ENCODE data around the gene DYRK1A. TPM values are rescaled to one million over a fixed set of nuclear protein-coding genes. Genes with fewer than 3 reads are reported as not detected.

The DYRK1A gene
- polyA plus RNA-seq, 10 donors, result 44.9 to 70.5 (median 54.9) TPM

DNA sequence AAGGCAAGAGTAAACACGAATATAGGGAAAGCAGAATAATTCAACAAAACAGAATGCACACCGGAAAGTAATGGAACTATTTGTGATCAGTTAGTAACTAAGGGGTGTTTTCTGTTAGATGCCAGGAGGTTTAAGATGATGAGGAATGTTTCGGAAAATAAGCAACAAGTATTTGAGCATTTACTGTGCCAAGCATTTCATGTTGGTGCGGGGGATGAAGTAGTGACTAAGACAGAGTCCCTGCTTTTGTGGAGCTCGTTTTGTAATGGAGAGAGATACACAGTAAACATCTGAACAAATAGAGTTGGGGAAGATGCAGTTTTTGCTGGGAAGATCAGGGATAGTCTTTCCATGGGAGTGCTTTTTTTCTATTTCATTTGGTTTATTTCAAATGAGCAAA lies 78.7 kb downstream of the DYRK1A start:
- no peak for DNase-seq

DNA sequence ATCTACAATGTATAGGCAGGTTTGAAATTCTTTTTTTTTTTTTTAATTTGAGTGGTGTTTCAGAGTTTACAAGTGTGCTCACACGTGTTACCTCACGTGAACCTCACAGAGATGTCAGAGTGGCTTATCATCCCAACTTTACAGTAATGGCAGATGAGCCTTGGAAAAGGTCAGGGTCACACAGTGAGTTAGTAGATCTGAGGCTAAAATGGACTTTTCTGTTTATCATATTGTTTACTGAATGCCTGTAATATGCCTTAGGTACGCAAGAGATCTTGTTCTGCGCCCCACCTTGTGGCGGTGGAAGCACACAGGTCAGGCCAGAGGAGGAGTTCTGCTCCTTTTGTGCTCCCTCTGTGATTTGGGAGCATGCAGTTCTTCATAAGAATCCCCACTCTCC lies 80.0 kb downstream of the DYRK1A start:
- DNase-seq, result no peak

DNA sequence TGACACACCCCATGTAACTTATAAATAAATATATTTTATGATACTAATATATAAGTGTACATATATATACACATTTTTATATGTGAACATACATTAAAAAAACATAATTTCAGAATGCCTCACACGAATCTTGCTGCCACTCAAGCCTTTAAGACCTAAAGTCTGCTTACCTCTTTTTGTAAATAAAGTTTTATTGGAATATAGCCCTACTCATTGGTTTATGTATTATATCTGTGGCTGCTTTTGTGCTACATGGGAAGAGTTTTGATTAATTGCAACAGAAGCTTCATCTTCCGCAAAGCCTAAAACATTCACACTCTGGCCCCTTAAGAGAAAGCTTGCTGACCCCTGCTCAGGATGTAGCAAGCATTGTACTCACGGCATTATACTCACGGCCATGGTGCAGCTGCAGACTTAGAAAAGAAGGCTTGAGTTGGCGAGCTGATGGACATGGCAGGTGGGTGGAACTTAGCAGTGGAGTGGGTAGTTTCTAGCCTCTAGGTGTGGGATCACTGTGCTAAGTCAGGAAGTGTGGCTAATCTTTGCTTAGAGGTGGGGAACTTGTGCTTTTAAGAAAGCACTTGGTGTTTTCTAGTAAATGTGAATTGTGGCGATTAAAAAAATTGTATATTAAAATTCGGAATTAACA lies 80.8 kb downstream of the DYRK1A start:
- DNase-seq, result no peak

DNA sequence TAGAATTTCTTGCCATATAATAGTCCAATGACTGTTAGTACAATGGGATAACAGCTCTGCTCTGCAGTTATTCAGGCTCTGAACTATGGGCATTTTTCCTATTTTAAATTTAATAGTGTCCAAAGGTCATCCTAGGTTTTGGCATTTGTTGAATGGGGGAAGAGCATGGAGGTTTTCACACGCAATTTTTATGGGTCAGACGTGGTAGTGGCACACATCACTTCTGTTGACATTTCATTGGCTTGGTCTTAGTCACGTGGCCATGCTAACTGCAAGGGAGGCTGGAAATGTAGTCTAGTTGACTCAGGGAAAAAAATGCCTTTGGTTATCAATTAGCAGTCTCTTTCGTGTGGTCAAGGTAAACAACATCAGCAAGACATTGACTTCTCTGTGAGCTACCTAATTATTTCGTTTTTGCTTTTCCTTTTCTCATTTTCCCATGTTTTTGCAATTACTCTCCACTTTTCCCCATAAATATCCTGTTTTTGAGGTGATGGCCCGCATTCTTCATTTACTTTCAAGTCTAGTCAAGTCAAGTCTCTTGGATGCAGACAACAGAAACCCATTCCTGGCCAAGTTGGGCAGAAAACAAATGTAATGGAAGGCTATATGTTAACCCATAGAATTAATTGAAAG lies 82.8 kb downstream of the DYRK1A start:
- DNase-seq, result no peak

DNA sequence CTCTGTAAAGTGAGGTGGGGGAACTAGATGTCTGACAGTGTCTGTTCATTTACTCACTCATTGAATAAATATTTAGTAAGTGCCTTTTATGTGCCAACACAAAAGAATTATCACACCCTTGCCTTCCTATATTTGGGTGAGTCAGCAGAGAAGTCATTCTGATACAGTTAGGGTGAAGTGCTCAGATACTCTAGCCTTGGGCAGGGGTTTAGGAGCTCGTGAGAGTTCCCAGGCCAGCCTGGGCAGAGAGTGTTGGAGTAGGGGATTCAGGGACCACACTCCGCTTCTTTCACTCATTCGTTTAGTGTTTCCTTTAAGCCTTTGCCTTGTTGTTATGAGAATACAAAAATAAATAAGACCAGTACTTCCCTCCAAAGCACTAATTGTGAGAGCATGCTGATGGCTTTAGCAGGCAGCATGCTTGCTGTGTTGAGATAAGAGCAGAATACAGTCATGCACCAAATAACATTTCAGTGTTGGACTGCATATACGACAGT lies 83.9 kb downstream of the DYRK1A start:
- DNase-seq, result no peak

DNA sequence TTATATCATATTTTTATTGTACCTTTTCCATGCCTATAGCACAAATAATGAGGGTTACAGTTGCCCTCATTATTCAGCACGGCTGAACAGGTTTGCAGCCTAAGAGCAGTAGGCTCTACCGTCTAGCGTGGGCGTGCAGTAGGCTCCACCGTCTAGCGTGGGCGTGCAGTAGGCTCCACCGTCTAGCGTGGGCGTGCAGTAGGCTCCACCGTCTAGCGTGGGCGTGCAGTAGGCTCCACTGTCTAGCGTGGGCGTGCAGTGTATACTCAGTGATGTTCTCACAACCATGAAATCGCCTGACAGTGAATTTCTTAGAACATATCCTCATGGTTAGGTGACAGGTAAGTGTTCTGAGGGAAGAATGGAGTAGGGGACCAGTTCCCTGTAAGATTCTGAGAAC lies 84.9 kb downstream of the DYRK1A start:
- no peak for DNase-seq

DNA sequence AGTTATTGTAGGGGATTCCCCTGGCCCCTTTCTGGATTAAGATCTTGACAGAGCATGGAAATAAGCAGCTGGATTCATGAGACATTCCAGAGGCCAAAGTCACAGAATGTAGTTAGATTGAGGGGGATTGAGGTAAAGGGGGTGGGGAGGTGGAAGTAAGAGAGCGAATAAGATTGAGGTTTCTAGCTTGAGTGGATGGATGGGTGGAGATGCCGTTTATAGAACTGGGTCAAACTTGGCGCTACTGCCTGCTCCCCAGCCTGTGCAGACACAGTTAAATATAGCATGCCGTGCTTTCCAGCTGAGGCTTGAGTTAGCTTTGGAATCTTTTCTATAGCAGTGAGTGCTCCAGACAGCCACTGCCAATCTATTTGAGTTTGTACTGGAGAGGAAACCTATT lies 85.7 kb downstream of the DYRK1A start:
- peak; percentile 68 to 90 (median 80) for DNase-seq

DNA sequence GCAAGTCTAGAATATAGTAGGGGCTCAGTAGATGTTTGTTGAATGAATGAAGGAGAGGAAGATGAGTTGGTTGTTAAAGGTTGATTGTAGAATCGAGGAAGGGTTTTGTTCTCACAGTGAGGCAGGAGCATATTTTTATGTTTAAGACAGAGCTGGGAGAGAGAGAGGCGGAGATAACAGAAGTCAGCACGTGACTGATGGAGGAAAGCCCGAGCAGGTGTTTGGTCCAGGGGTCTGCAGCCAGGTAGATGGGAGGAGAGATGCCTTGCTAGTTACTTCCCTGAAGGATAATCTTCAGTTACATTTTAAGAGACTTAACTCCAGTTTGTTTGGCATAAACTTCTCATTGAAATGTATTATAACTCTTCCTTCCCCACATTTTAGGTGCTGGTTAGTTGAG lies 86.8 kb downstream of the DYRK1A start:
- no peak for DNase-seq

DNA sequence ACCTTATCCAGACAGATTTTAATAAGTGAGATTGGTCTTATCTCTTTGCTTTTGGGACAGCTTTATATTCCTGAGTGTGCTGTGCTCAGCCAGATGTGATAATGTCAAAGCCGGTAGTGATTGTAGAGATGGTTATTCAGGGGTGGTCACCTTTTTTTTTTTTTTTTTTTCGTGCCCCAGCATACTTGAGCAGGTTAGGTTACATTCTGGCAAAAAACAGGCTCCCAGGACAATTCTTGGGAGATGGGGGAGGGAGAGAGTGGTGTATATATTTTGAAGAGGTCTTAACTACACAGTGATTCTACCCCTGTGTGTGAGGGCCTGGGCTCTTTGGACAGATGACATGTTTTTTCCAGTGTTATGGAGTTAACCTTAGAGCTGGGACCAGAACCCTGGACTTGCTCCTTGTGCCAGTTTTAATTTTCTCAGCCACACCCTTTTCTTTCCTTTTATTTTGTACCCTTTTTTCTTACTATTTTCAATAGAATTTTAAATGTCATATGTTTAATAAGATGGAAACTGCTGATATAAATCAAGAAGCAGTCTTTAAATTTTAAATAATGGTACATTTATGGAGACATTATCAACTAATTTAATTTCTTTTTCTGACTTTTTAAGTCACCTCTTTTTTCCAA lies 88.4 kb downstream of the DYRK1A start:
- DNase-seq, result no peak

DNA sequence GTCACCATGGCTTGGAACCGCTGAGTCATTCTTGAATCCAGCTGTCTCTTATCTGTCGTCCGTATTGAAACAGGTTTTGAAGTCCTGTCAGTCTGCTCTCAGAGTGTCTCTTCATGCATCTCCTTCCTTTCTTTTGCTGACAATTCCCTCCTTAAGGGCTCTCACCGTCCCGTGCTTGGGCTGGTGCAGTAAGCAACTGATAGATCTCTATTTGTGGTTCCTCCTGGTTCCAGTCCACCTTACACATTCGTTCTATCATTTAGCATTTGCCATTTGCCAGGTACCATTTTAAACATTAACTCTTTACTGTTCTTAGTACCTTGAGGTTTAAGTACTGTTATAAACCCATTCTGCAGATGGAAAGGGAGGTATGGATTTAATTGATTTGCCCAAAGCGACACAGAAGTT lies 88.9 kb downstream of the DYRK1A start:
- no peak for DNase-seq

DNA sequence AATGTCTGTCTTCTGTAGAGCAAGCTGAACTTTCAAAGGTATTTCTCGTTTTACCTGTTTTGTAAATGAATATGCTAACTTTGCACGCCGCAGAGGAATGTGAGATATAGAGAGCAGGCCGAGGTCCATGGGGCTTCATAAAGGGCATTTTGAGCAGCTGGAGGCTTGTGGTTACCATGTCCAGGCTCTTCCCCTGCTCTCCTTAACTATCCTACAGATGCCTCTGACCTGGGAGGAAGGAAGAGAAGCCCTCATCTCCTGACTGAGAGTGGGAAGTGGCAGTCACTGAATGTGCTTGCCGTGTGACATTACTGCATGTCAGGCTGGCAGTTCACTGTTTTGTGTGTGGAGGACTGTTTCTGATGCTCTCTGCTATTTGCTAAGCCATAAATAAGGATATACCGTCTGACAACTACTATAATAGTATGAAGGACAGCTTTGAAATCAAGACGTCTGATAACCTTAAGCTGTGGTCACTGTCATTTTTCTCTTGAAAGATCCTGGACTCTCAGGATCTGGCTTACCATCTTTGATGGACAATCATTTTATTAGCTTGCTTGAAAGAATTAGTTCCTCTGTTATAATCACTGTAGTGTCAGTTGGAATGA lies 92.2 kb downstream of the DYRK1A start:
- no peak for DNase-seq

DNA sequence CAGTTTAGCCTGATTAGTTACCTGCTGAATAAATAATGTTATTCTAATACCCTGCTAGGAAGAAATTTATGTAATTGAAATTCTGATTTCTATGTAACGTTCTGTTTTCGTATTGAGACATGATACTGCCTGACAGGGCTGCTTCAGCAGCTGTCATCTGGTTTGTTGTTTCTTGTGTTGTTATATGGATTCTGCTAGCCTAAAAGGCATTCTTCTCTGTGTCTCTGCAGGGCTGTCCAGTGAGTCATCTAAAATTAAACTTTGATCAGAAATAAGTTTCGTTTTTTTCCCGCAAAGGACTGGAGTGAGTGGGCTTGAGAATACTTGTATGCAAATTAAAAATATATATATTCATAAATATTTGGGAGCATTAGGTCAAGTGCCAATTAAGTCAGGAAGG lies 93.0 kb downstream of the DYRK1A start:
- no peak for DNase-seq

DNA sequence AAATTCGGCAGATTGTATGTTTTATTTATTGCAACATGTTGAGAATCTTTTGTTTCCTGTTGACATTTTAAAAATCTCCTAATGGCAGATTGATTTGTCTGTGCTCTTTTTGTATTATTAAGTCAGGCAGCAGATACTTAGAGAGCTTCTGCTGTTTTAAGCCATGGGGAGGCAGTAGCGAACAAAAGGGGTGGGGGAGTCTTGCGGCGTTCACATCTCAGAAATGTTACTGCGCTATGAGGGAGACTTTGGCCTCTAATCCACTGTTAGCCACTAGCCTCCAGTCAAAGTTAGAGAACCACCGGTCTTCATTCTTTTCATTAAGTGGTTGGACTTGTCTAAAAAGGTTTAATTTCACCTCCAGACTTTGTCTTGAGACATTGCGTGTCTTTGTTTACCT lies 93.6 kb downstream of the DYRK1A start:
- DNase-seq, result no peak

DNA sequence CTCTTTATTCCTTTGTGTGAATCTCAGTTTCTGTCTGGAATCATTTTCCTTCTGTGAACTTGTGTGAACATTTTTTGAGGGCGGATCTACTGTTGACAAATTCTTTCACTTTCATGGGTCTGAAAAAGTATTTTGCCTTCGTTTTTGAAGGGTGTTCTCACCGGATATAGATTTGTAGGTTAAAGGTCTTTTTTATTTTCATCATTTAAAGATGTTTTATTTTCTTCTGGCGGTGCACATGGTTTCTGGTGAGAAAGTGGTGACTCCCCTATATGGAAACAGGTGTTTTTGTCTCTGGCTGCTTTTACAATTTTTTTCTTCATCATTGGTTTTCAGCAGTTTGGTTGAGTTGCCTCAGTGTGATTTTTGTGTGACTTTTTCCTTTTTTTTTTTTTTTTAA lies 94.9 kb downstream of the DYRK1A start:
- DNase-seq, result no peak

DNA sequence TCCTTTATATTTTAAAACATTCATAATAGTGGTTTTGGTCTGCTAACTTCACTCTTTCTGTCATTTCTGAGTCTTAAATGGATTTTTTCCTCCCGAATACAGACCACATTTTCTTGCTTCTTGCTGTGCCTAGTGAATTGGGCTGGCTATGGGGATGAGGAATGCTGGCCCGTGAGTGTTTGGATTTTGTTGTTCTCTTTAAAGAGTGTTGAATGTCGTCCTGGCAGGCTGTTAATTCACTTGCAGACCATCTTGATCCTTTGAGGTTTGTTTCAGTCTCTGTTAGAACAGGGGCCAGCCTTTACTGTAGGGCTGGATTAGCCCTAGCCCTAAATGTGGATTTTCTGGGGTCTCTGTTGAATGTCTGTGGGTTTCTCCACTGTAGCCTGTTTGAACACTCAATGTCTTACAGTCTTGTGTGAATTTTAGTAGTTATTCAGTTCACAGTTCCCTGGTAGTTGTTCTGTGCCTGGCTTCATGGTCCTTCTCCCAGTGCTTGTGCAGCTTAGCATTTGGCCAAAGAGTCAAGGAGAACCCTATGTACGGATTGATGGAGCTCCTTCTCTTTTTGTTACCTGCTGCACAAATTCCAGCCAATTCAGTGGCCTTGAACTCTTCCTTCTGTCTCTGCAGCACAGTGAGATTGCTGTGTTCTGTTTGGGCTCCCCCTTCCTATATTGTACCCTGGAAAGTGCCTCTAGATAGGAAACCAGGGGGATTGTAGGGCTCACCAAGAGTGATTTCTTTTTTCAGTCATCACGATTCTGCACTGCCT lies 95.7 kb downstream of the DYRK1A start:
- DNase-seq, result no peak

DNA sequence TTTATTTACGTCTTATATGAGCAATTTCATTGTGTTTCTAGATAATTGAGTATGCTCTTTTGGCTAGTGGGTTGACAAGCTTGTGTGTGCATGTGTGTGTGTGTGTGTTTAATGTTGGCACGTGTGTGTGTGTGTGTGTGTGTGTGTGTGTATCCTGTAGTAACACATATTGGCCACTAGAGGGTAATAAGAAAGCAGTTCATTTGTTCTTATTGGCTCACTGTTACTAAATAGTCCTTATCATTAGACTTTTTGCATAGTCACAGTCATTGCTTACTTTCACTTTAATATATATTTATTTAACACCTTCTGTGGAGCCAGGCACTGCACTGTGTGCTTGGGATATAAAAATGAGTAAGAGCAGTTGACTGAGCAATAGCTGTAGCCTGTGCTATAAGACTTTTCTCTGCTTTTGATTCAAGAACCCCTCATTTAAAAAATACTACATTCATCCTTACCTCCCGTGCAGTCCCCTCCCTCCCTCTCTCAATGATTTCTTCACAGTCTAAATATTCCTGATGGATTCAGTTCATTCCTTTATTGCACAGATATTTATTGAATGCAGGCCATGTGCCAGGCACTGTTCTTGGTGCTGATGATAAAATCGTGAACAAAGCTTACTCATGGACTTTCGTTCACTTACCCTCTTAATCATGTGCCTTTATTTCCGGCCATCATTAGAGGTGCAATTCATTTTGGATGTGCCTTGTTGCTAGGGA lies 96.7 kb downstream of the DYRK1A start:
- peak in 1 of 3 donors; percentile 56 for DNase-seq

DNA sequence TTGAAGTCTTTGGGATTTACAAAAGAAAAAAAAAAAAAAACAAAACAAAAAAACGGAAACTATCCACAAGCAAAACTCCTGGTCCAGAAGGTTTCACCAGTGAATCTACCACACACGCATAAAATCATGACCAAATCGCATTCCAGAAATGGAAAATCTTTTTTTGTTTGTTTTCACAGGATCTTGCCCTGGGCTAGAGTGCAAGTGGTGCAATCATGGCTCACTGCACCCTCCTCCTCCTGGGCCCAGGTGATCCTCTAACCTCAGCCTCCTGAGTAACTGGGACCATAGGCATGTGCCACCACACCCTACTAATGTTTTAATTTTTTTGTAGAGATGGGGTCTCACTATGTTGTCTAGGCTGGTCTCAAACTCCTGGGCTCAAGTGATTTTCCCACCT lies 100.5 kb downstream of the DYRK1A start:
- DNase-seq, result no peak

DNA sequence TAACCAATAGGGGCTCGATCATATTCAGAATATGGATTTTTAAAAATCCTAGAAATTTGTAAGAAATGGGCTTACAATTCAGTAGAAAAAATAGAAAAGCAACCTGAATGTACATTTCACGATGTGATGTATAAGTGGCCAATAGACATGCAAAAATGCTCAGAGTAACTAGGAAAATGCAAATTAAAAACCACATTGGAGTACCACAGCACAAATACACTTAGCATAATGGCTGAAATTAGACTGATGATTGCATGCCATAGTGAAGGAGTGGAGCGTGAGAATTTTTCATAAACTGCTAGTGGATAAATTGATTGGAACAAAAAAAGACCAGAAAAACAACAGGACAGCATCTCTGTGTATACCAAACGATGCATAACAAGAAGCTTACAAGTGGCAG lies 102.3 kb downstream of the DYRK1A start:
- DNase-seq, result no peak

DNA sequence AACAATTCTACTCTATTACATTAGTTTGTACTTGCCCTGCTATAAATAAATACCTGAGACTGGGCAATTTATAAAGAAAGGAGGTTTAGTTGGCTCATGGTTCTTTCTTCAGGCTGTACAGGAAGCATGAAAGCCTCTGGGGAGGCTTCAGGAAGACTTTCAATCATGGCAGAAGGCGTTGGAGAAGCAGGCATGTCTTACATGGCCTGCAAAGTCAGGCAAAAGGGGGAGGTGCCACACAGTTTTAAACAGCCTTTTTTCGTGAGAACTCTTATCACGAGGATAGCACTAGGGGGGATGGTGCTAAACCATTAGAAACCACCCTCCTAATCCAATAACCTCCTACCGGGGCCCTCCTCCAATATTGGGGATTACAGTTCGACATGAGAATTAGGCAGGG lies 102.9 kb downstream of the DYRK1A start:
- no peak for DNase-seq

DNA sequence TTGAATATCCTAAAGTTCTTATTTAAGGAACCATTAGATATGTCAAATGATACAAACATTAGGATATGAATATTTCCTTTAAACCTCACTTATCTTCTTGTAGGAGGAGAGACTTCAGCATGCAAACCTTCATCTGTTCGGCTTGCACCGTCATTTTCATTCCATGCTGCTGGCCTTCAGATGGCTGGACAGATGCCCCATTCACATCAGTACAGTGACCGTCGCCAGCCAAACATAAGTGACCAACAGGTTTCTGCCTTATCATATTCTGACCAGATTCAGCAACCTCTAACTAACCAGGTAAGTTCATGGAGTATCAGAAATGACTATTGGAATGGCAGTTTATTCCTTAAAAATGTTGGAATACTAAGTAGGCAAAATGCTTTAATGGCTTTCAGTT lies 106.0 kb downstream of the DYRK1A start:
- no peak for DNase-seq

DNA sequence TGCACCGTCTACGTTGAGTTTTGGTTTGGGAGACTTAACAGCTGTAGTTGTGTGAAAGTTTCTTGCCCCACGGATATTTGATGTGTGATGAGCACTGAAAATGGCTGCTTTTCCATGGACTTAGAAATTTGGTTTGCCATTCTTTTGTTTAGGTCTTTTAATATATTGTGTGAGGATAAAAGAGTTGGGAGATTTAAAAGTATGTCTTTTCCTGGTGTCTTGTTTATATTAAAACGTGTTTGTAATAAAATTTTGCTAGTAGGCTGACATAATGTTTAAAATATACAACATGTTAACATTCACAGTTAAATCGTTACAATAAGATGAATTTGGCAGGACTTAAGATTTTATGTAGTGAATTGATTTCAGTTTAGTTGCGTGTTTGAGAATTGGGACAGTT lies 106.9 kb downstream of the DYRK1A start:
- no peak for DNase-seq
